ENCODE data around the gene SPDYC. TPM values are rescaled to one million over a fixed set of nuclear protein-coding genes. Genes with fewer than 3 reads are reported as not detected.

SPDYC gene
- total RNA-seq, 1 experiment from 2014 or later: 1.2 TPM

GRCh38 chr11:65150509-65151299 lies 19.3 kb upstream of the SPDYC start (continued):
- TF ChIP-seq CBX3 (IDR thresholded peaks at IDR 0.05; ENCODE audit: low read depth) (peak; percentile 94), JUND (IDR thresholded peaks at IDR 0.05) (peak; percentile 81), EZH2phosphoT487 (IDR thresholded peaks at IDR 0.05; ENCODE audit: borderline replicate concordance) (no peak), ELF1 (IDR thresholded peaks at IDR 0.05; ENCODE audit: borderline replicate concordance, low read depth) (no peak)

- Histone ChIP-seq H3K79me2 (ENCODE audit: insufficient read depth, low read length) (no peaks in the 10 kb centered on the region), H3K36me3 (ENCODE audit: control insufficient read depth in 1 of 2, insufficient read depth in 2 of 2, low read length in 2 of 2) (no peaks in the 10 kb centered on the region), H3K27me3 (ENCODE audit: insufficient read depth, low read length) (no peaks in the 10 kb centered on the region), H3K4me1 (ENCODE audit: control insufficient read depth in 1 of 2, insufficient read depth in 2 of 2, low read length in 2 of 2) (peaks cover 15 to 29% of the 10 kb centered on the region in 2 experiments), H3K9ac (ENCODE audit: low read length) (peak overlapping the region; percentile 50), H3K4me3 (replicated peaks in 1 of 2; ENCODE audit: low read depth in 1 of 2, low read length in 2 of 2) (no peak overlapping the region), H4K20me1 (ENCODE audit: insufficient read depth) (no peaks in the 10 kb centered on the region), H3K4me2 (ENCODE audit: low read length) (peak overlapping the region; percentile 74), H3K27ac (ENCODE audit: low read depth, low read length) (peak overlapping the region; percentile 89), H3K9me3 (ENCODE audit: control insufficient read depth in 1 of 2, insufficient read depth in 1 of 2, low read depth in 1 of 2, low read length in 2 of 2) (peaks cover 0 to 7% of the 10 kb centered on the region in 2 experiments; a peak in 1 of 4 replicates), H3K9me2 (ENCODE audit: insufficient read depth) (no peaks in the 10 kb centered on the region), H2AFZ (ENCODE audit: low read depth, low read length, poor library complexity, severe bottlenecking) (peak overlapping the region; percentile 9)
- TF ChIP-seq REST (IDR thresholded peaks at IDR 0.05; ENCODE audit: low read depth): no peak
- TF ChIP-seq MAX (IDR thresholded peaks at IDR 0.05): no peak; the same call in 1 of the 2 replicates
- TF ChIP-seq POLR2AphosphoS5 (IDR thresholded peaks at IDR 0.05; ENCODE audit: low read depth, low read length): no peak
- DNase-seq (ENCODE audit: low read depth, low spot score) (no peak), ATAC-seq (no peak)
- BruUV-seq (replicated peaks): no TSS peak
- intact Hi-C loops (cut with micrococcal nuclease): no loop called here
- POLR2A ChIA-PET: interaction anchor here (1.1 kb wide), 1 partner anchor 29 kb away, joined by 3 read pairs; the partner anchor contains the start of genes FAU and MRPL49
- RAD21 ChIA-PET (ENCODE audit: low non-redundant PET in 1 of 2, low total read pairs in 2 of 2, uncharacterized antibody in 2 of 2, unreplicated experiment in 2 of 2): no interaction called here
- CTCF ChIA-PET: interaction anchor here (0.7 kb wide), 1 partner anchor 40 kb away, joined by 3 read pairs; the partner anchor contains the start of gene TM7SF2
Observed at GRCh38 chr11:65151331-65151899, 18.6 kb upstream of the SPDYC start.

All from HCT116 (cell line).